CD4-positive, alpha-beta T cell treated with Interleukin-10 for 1 hour (primary cell): ENCODE results near the gene RAG2.

Source experiments
- DNase-seq: peaks from one replicate; pipeline ENCODE4 v3.0.0-alpha.2; 2020

RAG2 gene

DNA sequence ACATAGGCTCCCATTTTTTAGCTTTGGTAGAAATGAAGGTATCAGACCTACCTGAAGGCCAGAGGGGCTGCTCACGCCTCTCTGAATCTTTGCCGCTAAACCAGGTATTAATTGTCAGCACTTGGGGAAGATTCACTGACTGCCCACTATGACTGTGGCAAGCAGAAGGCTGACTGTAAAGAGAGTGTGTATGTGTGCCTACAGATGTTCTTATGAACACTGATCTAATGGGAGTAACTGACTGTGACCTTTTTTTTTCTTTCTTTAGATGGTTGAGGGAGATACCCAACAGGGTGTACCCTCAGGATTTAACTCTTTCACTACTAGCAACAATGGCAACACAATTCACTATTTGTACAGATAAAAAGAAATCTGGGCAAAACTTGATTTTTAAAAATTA lies at the start of gene RAG2:
RAG2 (minus strand) TSS at position 186 of the 400 bp plus-strand sequence. CDS start 4,068 bp downstream, outside the sequence.
- DNase-seq: no peak

GRCh38 chr11:36638556-36638955 lies 40.5 kb upstream of the RAG2 start:
- DNase-seq: no peak

- no peak for DNase-seq
These were observed 37.2 kb upstream of the RAG2 start for GRCh38 chr11:36635066-36635862.

- DNase-seq: no peak
These were observed 33.7 kb upstream of the RAG2 start for GRCh38 chr11:36631774-36632173.

- no peak for DNase-seq
These were observed 30.8 kb upstream of the RAG2 start for GRCh38 chr11:36628765-36629244.

DNA sequence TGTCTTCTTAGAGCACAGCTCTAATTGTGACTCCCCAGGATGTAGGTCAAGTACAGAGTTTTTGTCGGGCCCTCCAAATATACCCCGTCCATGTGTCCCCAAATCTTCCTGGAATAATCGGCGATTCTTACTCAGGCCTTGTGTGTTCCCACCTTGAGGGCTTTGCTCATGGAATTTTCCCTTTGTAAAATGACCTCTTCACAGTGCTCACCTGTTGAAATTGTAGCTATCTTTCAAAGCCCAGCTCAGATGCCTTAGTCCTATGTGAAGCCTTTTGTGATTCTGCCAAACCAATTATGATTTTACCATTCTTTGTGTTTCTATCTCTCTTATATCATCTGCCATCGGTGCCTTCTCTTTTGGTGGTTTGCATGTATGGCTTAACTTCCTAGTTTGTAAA lies 30.1 kb upstream of the RAG2 start:
- DNase-seq: no peak

DNA sequence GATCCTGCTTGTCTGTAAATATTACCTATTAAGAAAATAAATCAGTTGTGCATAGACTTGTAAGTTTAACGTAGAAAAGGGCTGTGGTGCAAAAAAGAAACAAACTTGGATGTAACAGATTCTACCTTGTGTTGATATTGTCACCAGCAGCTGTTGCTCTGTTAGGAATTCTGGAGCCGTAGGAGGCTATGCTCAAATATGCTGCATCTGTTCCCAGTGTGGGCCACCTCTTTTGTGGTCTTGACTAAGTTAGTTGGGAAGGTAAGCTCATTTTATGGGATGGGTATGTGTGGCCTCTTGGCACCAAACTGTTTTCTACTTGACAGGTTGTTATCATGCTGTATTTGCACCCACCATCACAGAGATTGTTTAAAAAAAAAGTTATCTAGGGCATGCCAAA lies 29.4 kb upstream of the RAG2 start:
- DNase-seq: no peak

GRCh38 chr11:36627006-36627405 lies 29.0 kb upstream of the RAG2 start:
- DNase-seq: no peak

DNA sequence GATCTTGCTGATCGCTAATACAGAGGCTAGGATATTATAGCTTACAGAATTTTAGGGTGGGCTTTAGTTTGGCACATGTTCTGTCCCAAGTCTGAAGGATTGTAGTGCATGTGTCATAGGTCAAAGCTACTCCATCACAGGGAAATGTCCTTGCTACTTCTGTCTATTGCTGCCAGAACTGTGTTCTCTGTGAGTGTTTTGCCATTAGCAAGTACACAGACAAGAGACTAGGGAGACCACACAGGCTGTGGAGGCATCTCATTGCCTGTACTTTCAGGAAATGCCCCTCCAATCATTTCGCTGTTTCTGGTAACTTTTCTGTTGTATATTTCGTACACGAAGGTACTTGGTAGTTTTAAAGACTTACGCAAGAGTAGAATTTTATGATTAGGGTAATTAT lies 25.5 kb upstream of the RAG2 start:
- DNase-seq: no peak

DNA sequence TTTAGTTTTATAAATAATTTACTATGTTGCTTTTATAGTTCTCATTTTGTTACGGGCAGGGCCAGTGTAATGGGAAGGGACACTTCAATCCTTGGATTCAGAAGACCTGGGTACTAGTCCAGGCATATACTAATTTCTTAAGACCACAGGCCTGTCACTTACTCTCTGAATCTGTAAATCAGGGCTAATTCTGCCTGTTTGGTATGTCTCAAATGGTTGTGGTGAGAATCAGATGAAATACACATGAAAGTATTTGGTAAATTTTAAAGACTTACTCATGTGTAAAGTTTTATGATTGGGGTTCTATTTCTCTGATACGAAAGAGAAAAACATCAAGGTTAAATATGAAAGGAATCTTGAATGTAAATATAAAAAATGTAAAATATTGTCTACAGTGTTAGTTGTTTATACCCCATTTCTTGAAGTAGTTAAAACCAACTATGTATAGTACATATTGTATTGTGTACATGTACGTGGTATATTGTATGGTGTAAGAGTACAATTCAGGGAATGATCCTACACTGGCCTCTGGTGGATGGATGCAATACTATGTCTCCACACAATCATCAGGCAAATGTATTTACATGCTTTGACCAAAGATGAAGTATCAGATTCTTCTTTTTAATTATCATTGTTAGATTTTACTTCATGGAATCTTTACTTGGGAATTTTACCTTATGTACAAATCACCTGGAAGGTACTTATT lies 24.5 kb upstream of the RAG2 start:
- peak; percentile 24 for DNase-seq

GRCh38 chr11:36620246-36620645 lies 22.2 kb upstream of the RAG2 start:
- no peak for DNase-seq

DNA sequence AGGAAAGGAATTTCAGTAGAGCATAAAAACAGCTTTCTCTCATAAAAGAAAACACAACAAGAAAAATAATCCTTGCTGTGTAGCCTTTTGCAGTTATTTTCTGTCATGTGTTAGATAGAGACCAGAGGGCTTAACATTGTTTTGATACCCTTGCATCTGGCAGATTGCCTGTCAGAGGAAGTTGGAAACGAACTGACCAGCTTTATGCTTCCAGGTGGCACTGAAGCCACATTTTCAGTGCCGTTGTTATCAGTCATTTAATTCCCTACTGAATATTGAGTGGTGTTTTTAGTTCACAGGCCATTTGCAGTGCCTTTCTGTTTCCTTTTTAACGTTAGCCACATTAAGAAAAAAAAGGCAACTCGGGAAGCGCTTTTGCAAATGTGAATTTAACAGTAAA lies 21.5 kb upstream of the RAG2 start:
- no peak for DNase-seq

GRCh38 chr11:36618363-36619047 lies 20.5 kb upstream of the RAG2 start:
- no peak for DNase-seq

GRCh38 chr11:36617543-36618362 lies 19.7 kb upstream of the RAG2 start:
- no peak for DNase-seq

DNA sequence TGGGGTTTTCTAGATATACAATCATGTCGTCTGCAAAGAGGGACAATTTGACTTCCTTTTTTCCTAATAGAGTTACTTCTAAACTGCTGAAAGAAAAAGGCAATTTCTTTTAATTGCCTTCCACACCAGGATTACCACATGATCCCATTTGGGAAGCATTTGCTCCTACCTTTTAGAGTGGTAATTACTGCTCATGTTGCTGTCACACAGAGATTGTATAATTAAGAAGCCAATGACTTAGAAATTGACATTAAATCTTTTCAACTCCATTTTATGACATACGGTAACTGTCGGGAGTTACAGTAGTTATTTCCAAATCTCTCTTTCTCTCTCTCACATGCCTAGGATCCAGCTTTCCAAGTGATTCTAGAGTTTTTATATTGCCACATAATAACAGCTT lies 17.8 kb upstream of the RAG2 start:
- no peak for DNase-seq

DNA sequence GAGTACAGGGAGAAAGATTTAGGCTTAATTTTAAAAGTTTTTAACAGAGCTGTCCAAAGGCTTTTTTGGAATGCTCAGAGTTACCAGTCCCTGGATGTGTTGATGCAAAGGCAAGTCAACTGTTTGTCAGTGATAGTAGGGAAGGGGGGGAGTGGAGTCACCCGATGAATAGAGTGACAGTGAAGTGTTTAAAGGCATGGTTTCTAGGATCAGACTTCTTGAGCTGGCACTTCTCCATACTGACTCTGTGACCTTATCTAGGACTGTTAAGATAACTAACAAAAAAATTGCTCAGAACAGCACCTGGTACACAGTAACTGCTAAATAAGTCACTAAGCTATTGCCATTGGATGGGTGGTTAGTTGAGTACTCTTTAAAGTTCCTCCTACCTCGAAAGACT lies 11.3 kb upstream of the RAG2 start:
- DNase-seq: no peak

GRCh38 chr11:36608491-36609199 lies 10.6 kb upstream of the RAG2 start:
- no peak for DNase-seq

GRCh38 chr11:36605221-36606216 lies 7.5 kb upstream of the RAG2 start:
- DNase-seq: no peak

- DNase-seq: no peak
These were observed 4.1 kb upstream of the RAG2 start for GRCh38 chr11:36602135-36602534.

DNA sequence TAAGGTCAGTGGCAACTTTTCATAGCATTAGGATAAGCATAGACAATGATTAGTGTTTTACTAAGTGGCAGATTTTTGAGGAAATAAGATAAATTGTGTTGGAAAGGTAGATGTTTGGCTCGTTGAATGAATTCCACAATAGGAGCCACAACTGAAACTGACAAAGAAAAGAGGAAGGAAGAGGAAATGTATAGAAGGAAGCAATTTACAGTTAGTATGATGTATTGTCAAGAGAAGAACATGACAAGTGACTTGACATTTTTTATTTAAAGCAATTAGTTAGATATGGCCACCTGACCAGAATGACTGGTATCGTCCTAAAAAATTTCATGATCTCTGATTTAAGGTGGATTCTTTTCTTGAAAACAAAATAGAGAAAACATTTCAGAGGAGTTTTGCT lies 3.1 kb upstream of the RAG2 start:
- DNase-seq: no peak

GRCh38 chr11:36600180-36600579 lies 2.1 kb upstream of the RAG2 start:
- no peak for DNase-seq
